Measurements from ENCODE around the gene DUSP28.

DNA sequence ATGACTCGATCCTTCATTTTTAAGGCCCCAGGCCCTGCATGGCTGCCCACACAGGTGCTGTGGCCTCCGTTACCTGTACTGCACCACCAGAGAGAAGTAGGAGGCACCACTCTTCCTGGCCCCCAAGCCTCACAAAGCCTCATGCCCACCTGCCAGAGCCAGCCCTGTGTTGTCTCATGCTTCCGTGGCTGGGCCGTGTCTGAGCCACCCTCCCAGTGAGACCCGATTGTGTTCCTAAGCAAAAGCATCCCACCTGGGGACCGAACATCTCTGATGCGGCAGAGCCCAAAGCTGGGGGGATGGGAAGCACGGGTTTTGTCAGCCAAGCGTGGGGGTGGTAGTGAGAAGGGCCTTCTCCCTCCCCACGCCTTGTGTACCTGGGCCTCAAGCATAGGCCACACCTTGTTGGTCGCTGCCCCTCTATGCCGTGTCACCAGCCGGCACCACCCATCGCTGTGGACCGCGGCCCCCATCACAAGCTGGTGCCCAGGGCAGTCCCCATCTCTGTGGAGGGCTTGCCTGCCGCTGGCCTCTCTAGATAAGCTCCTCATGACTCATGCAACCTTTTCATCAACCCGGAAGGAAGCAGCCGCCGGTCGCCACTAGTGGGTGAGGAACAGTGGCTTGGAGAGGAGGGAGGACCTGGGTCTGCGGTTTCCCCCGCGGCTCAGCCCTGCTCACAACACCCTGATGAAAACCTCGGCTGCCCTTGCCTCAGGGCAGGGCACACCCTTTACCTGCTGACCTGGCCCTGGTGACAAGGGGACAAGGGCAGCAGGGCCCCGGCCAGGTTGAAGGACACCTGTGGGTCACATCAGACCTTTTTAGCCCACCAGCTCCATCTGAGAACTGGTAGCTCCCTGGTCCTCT lies 5.4 kb downstream of the DUSP28 start:
- no peak for TF ChIP-seq POLR2AphosphoS5 (IDR thresholded peaks at IDR 0.05; ENCODE audit: low read depth, low read length)
- no peak for TF ChIP-seq HDAC6 (IDR thresholded peaks at IDR 0.05; ENCODE audit: low read depth, low read length)
- TF ChIP-seq, protein P1, sequence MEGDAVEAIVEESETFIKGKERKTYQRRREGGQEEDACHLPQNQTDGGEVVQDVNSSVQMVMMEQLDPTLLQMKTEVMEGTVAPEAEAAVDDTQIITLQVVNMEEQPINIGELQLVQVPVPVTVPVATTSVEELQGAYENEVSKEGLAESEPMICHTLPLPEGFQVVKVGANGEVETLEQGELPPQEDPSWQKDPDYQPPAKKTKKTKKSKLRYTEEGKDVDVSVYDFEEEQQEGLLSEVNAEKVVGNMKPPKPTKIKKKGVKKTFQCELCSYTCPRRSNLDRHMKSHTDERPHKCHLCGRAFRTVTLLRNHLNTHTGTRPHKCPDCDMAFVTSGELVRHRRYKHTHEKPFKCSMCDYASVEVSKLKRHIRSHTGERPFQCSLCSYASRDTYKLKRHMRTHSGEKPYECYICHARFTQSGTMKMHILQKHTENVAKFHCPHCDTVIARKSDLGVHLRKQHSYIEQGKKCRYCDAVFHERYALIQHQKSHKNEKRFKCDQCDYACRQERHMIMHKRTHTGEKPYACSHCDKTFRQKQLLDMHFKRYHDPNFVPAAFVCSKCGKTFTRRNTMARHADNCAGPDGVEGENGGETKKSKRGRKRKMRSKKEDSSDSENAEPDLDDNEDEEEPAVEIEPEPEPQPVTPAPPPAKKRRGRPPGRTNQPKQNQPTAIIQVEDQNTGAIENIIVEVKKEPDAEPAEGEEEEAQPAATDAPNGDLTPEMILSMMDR (IDR thresholded peaks at IDR 0.05; ENCODE audit: control extremely low read depth in 1 of 3, insufficient read depth in 1 of 3, low read depth in 1 of 3, low read length in 3 of 3): no peak
- TF ChIP-seq POLR2A (IDR thresholded peaks at IDR 0.05; ENCODE audit: control extremely low read depth in 1 of 2, low read depth in 2 of 2, low read length in 2 of 2): no peak

Data from H1 (cell line).